GM12801 (cell line): ENCODE data around the gene MYLK4.

Experiments used
- TF ChIP-seq, protein P1 (sequence below): IDR thresholded peaks from one replicate; pipeline ENCODE4 v1.5.1; 2011; ENCODE audit warnings: control low read depth; ENCODE audit not compliant: insufficient read length; ENCODE audit errors: extremely low read depth

The MYLK4 gene

DNA sequence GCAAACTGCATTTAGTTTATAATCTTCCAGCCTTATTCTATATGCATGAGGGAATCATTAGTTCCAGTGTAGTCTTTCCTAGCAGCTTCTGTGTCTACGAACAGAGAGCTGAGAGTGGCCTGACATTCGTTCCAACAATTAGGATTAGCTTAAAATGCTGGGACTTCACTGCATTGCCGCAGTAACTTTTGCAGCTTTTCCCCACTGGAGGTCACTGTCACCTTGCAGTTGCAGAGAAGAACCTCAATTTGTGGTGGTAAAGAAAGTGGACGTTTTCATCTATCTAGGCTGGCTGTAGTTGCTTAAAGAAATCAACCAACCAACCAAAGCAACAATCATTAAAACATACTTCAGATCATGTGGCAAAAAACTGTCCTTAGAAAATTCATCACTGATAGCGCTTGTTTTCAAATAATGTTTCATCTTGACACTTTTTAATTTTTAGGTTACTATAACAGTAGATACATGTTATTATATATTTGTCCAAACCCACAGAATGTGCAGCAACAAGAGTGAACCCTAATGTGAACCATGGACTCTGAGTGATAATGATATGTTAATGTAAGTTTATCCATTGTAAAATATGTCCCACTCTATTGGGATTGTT, 12.2 kb downstream of the MYLK4 start:
- TF ChIP-seq, protein P1, sequence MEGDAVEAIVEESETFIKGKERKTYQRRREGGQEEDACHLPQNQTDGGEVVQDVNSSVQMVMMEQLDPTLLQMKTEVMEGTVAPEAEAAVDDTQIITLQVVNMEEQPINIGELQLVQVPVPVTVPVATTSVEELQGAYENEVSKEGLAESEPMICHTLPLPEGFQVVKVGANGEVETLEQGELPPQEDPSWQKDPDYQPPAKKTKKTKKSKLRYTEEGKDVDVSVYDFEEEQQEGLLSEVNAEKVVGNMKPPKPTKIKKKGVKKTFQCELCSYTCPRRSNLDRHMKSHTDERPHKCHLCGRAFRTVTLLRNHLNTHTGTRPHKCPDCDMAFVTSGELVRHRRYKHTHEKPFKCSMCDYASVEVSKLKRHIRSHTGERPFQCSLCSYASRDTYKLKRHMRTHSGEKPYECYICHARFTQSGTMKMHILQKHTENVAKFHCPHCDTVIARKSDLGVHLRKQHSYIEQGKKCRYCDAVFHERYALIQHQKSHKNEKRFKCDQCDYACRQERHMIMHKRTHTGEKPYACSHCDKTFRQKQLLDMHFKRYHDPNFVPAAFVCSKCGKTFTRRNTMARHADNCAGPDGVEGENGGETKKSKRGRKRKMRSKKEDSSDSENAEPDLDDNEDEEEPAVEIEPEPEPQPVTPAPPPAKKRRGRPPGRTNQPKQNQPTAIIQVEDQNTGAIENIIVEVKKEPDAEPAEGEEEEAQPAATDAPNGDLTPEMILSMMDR, result no peak

DNA sequence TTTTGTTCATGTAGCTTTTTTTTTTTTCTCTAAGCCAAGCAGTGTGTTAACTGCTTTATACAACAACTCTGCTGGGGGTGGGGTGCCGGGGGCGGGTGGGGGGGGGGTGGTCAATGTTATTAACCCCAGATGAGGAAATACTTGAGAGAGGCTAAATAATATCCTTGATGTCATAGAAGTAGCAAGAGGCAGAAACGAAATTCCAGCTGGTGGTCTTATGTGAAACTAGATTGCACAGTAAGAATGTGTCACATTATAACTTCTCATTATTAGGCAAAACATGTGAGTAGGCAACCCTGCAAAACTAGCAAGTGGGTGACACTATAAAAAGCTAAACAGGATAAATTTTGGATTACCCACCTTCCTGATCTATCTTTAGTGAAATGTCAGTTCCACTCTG, 12.8 kb downstream of the MYLK4 start:
- TF ChIP-seq, protein P1, result no peak

DNA sequence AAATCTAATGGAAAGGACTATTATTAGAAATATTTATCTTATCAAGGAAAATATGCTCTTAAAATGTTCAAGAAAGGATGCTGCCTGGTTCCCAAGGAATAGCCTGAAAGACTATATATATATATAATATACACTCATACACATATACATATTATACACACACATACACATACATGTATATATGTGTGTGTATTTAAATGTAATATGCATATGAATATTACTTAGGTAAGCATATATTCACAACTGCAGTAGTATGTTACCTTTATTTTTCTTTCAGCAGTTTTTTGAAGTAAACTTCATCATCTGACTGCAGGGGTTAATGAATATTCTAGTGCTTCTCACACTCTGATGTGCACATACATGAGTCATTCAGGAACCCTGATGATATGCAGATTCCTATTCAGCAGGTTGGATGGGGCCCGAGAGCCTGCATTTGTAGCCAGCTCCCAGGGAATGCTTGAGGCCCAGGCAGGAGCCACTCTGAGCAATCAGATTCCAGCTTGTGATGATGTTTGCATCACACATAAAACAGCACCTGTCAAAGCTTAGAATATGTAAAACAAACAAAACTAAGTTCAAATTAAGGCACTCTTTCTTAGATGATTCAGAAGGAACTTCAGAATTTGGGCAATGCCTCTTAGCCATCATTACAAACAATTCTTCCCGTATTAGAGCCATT, 16.1 kb downstream of the MYLK4 start:
- TF ChIP-seq, protein P1, result no peak

DNA sequence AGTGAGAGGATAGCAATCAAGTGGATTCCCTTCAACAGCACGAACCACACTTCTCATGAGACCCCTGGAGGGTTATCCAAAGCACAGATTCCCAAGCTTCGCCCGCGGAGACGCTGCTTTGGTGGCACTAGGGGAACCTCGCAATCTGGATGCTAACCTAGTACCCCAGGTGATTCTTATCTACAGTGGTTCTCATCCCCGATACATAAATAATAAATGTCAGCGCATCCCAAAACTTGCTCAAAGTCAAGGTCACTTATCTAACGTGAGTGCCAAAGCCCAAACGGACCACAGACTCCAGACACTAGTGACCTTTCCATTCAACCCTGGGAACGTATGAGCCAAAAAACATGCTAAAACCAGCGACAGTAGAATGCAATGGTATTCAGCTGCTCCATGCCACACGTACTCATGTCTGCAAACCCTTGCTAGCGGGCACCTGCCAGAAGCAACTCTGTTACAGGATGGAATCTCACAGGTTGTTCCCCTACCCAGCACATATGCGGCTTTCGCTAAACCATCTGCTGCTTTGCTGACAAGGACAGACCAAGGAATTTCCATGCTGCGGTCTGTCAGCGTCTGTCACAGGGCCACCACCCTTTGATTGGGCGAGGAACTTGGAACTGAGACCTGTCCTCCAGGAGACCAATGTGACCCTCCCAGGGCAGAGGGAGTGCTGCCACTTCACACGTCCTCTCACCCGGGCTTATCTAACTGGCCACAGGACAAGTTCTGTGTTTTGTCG, 16.8 kb downstream of the MYLK4 start:
- TF ChIP-seq, protein P1, result no peak

DNA sequence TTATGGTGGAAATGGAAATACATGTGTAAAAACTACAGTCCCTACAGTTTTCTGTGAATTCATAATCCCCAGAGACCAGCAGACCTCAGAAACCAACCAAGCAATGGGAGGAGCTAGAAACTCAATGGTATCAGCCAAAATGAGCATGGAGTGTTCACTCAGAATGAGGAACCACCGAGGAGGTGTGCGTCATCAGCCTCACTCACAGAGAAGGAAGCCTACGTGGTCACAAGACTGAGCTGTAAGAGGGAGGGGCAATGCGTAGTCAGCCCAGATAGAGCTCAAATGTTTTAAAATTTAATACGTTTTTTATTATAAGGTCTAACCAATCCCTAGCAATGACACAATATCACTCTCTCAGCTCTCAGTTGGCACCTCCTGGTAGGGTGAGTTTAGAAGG, 17.4 kb downstream of the MYLK4 start:
- TF ChIP-seq, protein P1, result no peak

DNA sequence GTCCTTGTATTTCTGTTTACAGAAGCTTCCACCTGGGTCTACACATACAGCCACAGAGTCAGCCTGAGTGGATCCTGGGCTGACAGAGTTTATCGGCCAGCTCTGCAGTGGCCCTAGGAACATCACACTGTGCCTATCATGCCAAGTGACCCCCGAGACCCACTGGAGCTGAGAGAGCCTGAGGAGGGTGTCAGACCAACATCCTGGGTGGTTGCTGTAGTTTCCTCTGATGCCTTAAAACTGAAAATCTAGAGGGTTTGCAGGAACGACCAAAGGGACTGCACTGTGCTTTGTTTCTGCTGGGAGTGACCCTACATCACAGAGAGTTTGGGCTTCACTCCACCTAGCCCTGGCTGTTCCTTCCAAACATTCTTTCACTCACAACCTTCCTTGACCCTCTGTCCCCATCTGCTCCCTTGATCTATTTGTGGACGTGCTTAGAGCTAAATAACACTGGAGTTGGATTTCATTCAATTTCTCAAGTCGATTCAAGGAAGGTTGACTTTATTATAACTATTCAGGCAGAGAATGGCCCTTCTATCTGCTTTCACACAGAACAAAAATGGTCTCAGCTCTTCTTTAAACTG, 18.1 kb downstream of the MYLK4 start:
- TF ChIP-seq, protein P1, result no peak

DNA sequence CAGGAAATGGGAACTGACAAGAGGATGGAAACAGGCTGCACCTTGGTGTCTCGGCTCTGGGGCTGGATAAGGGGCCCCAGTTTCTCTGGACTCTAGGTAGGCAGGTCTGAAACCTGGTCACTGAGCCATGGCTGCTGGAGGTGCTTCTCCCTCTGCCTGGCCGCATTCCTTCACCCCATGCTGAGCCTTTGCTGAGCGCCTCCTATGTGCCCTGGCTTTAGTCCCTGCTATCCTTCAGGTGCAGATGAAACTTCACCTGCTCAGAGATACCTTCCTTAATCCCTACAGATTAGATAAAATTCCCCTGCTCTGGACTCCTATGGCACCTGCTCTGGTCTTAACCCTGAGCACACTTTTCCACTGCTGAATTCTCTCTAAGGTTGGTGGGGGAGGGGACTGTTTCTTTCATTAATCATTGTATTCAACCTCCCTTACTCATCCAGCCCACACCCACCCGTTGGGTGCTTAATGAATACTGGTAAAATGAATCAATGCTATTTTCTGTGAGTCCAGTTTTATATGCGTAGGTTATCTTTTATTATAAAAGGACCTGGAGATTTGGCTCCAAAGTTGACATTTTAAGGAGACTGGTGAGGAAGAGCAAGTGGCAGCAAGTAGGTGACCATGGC, 19.3 kb downstream of the MYLK4 start:
- TF ChIP-seq, protein P1, result no peak
